ENCODE measurements around the gene NCBP1.

- TF ChIP-seq CTCF (IDR thresholded peaks at IDR 0.05), result no peak
- no peak for TF ChIP-seq POLR2A (IDR thresholded peaks at IDR 0.05)
- TF ChIP-seq POLR2AphosphoS5 (IDR thresholded peaks at IDR 0.05), result no peak
- no peak for TF ChIP-seq EP300 (IDR thresholded peaks at IDR 0.05)
These were observed 61.1 kb downstream of the NCBP1 start for GRCh38 chr9:97694769-97695168.
